H1 (cell line): ENCODE data around the gene EPYC. TPM values are rescaled to one million over a fixed set of nuclear protein-coding genes. Genes with fewer than 3 reads are reported as not detected.

Experiments used
- CTCF ChIA-PET: fragments of 300-600 bp; sonication (Branson Sonifier 250); formaldehyde crosslinking; loops from one replicate; lab custom pipeline; 2021; ENCODE audit not compliant: partially characterized antibody; lab: Charles Lee
- POLR2A ChIA-PET: fragments of 300-600 bp; sonication (Branson Sonifier 250); formaldehyde crosslinking; loops from one replicate; lab custom pipeline; 2021; ENCODE audit warnings: inconsistent platforms; ENCODE audit not compliant: partially characterized antibody; lab: Charles Lee
- DNase-seq, 2 experiments: peaks; one replicate each; pipeline versions ENCODE4 v3.0.0 to v3.0.0-alpha.2; 2010 to 2022; ENCODE audit warnings: low spot score in 2 of 2, low read depth in 1 of 2, mixed read lengths in 1 of 2
- FAIRE-seq: peaks from 2 replicates; lab custom pipeline; 2011; peaks lifted over from hg19 to GRCh38; lab: Jason Lieb, UNC
- H2AFZ ChIP-seq: 2 replicates; pipeline ENCODE4 v1.8.1; 2012; ENCODE audit warnings: low read length, inconsistent platforms
- H2AK5ac ChIP-seq: 2 replicates; pipeline ENCODE4 v1.6.1; 2013; ENCODE audit warnings: low read depth, low read length
- H2BK120ac ChIP-seq: replicated peaks from 2 replicates; pipeline ENCODE3; 2013; ENCODE audit warnings: low read depth, low read length, inconsistent platforms
- H2BK12ac ChIP-seq: 2 replicates; pipeline ENCODE4 v1.6.1; 2013; ENCODE audit warnings: low read depth, low read length
- H2BK15ac ChIP-seq: 2 replicates; pipeline ENCODE4 v1.6.1; 2013; ENCODE audit warnings: low read length
- H2BK20ac ChIP-seq: 2 replicates; pipeline ENCODE4 v1.6.1; 2013; ENCODE audit warnings: low read length
- H2BK5ac ChIP-seq: 2 replicates; pipeline ENCODE4 v1.6.1; 2013; ENCODE audit warnings: low read depth, low read length
- H3K14ac ChIP-seq: 2 replicates; pipeline ENCODE4 v1.6.1; 2013; ENCODE audit warnings: inconsistent platforms; ENCODE audit not compliant: insufficient read length
- H3K18ac ChIP-seq: 2 replicates; pipeline ENCODE4 v1.6.1; 2013; ENCODE audit warnings: low read length; ENCODE audit errors: extremely low read depth
- H3K23ac ChIP-seq: 2 replicates; pipeline ENCODE4 v1.6.1; 2013; ENCODE audit warnings: inconsistent platforms; ENCODE audit not compliant: insufficient read length
- H3K23me2 ChIP-seq: 2 replicates; pipeline ENCODE4 v1.6.1; 2013; ENCODE audit warnings: low read depth, low read length
- H3K27ac ChIP-seq: 2 replicates; pipeline ENCODE4 v1.6.1; 2011; ENCODE audit warnings: low read depth, low read length, inconsistent platforms
- H3K27me3 ChIP-seq, 4 experiments: replicated peaks in 1 of 4; 1 replicate in 1 of 4; 2 replicates in 3 of 4; pipeline versions ENCODE4 v1.6.1 to v1.8.1; 2011 to 2013; ENCODE audit warnings: low read length in 3 of 4, mild to moderate bottlenecking in 3 of 4, inconsistent platforms in 2 of 4, mixed read lengths in 2 of 4, moderate library complexity in 1 of 4; ENCODE audit not compliant: control insufficient read depth in 3 of 4, insufficient read depth in 3 of 4; ENCODE audit errors: extremely low read depth in 1 of 4
- H3K36me3 ChIP-seq, 4 experiments: 2 replicates each; pipeline versions ENCODE4 v1.6.1 to v1.8.1; 2011 to 2013; ENCODE audit warnings: mild to moderate bottlenecking in 4 of 4, low read length in 3 of 4, moderate library complexity in 2 of 4, control low read depth in 1 of 4, inconsistent platforms in 1 of 4; ENCODE audit not compliant: insufficient read depth in 4 of 4, control insufficient read depth in 2 of 4
- H3K4ac ChIP-seq: replicated peaks from 2 replicates; pipeline ENCODE3; 2013; ENCODE audit warnings: low read length, low read depth, mixed read lengths, inconsistent platforms; ENCODE audit not compliant: insufficient read length
- H3K4me1 ChIP-seq, 4 experiments: replicated peaks in 1 of 4; 1 replicate in 1 of 4; 2 replicates in 3 of 4; pipeline versions ENCODE4 v1.6.1 to v1.8.1; 2011 to 2013; ENCODE audit warnings: low read length in 3 of 4, inconsistent platforms in 2 of 4, mixed read lengths in 1 of 4; ENCODE audit not compliant: insufficient read depth in 4 of 4, control insufficient read depth in 3 of 4
- H3K4me2 ChIP-seq, 2 experiments: 2 replicates each; pipeline versions ENCODE4 v1.6.1 to v1.8.1; 2011 to 2013; ENCODE audit warnings: low read depth in 2 of 2, low read length in 2 of 2, control low read depth in 1 of 2, inconsistent platforms in 1 of 2, mild to moderate bottlenecking in 1 of 2; ENCODE audit not compliant: insufficient read depth in 1 of 2
- H3K4me3 ChIP-seq, 4 experiments: fragments of 200-600, 300-600 bp in 1 of 4; sonication (generic), shearing (Covaris generic), sonication (Bioruptor Twin) in 1 of 4; 2 replicates each; pipeline versions ENCODE4 v1.5.1 to v1.8.1; 2011 to 2016; ENCODE audit warnings: low read length in 4 of 4, low read depth in 3 of 4, control low read depth in 2 of 4, inconsistent platforms in 2 of 4, mild to moderate bottlenecking in 2 of 4, mixed read lengths in 1 of 4, moderate library complexity in 1 of 4; ENCODE audit not compliant: insufficient read depth in 2 of 4; ENCODE audit errors: extremely low read depth in 1 of 4
- H3K56ac ChIP-seq: replicated peaks from 2 replicates; pipeline ENCODE3; 2013; ENCODE audit warnings: low read depth, mild to moderate bottlenecking, mixed read lengths, low read length, inconsistent platforms; ENCODE audit not compliant: insufficient read length
- H3K79me1 ChIP-seq: 2 replicates; pipeline ENCODE4 v1.6.1; 2013; ENCODE audit warnings: low read depth, low read length, control low read depth
- H3K79me2 ChIP-seq, 2 experiments: 2 replicates each; pipeline versions ENCODE4 v1.6.1 to v1.8.1; 2012 to 2013; ENCODE audit warnings: low read length in 2 of 2, mild to moderate bottlenecking in 2 of 2, inconsistent platforms in 1 of 2; ENCODE audit not compliant: insufficient read depth in 2 of 2, control insufficient read depth in 1 of 2
- H3K9ac ChIP-seq, 4 experiments: replicated peaks in 1 of 4; 1 replicate in 1 of 4; 2 replicates in 3 of 4; pipeline versions ENCODE4 v1.6.1 to v1.8.1; 2011 to 2013; ENCODE audit warnings: low read depth in 3 of 4, low read length in 3 of 4, control low read depth in 2 of 4, mild to moderate bottlenecking in 2 of 4, moderate library complexity in 2 of 4, inconsistent platforms in 1 of 4; ENCODE audit errors: extremely low read depth in 1 of 4
- H3K9me3 ChIP-seq, 2 experiments: 2 replicates each; pipeline versions ENCODE4 v1.6.1 to v1.8.1; 2012 to 2013; ENCODE audit warnings: mild to moderate bottlenecking in 2 of 2, moderate library complexity in 2 of 2, control low read depth in 1 of 2, inconsistent platforms in 1 of 2, low read depth in 1 of 2, low read length in 1 of 2, mixed read lengths in 1 of 2; ENCODE audit not compliant: insufficient read depth in 2 of 2
- H4K20me1 ChIP-seq, 2 experiments: replicated peaks in 1 of 2; 2 replicates each; pipeline versions ENCODE3 to v1.8.1; 2011 to 2013; ENCODE audit warnings: inconsistent platforms in 2 of 2, low read length in 2 of 2, mild to moderate bottlenecking in 1 of 2; ENCODE audit not compliant: insufficient read depth in 2 of 2, control insufficient read depth in 1 of 2
- H4K5ac ChIP-seq: 2 replicates; pipeline ENCODE4 v1.6.1; 2013; ENCODE audit warnings: low read length, low read depth, mixed read lengths, inconsistent platforms; ENCODE audit not compliant: insufficient read length
- H4K8ac ChIP-seq: 2 replicates; pipeline ENCODE4 v1.8.0; 2013; ENCODE audit warnings: mild to moderate bottlenecking, moderate library complexity, low read length, inconsistent platforms; ENCODE audit not compliant: insufficient read depth; ENCODE audit errors: extremely low read depth
- H4K91ac ChIP-seq: replicated peaks from 2 replicates; pipeline ENCODE3; 2013; ENCODE audit warnings: low read length, mixed read lengths, inconsistent platforms; ENCODE audit not compliant: insufficient read length
- ATF3 ChIP-seq: IDR thresholded peaks from 2 replicates; pipeline ENCODE4 v1.6.1; 2011; ENCODE audit warnings: low read depth, mild to moderate bottlenecking, low read length; ENCODE audit not compliant: insufficient read depth
- BACH1 ChIP-seq: IDR thresholded peaks from 2 replicates; pipeline ENCODE4 v1.6.1; 2012; ENCODE audit warnings: low read length, improper control_type of control experiment
- CBX8 ChIP-seq: fragments of 300-800, 300-1000 bp; sonication (generic); IDR thresholded peaks from 2 replicates; pipeline ENCODE4 v1.7.1; 2016; ENCODE audit warnings: low read depth, low read length, borderline replicate concordance
- FOSL1 ChIP-seq: IDR thresholded peaks from 2 replicates; pipeline ENCODE4 v1.6.1; 2011; ENCODE audit warnings: mild to moderate bottlenecking, low read depth, low read length, moderate library complexity; ENCODE audit not compliant: insufficient read depth
- HDAC2 ChIP-seq, 2 experiments: fragments of 300-600 bp in 1 of 2; sonication (generic) in 1 of 2; IDR thresholded peaks; 2 replicates each; pipeline ENCODE4 v1.6.1; 2011 to 2012; ENCODE audit warnings: low read depth in 2 of 2, low read length in 2 of 2, mild to moderate bottlenecking in 2 of 2, moderate library complexity in 2 of 2, borderline replicate concordance in 1 of 2, inconsistent platforms in 1 of 2
- JUND ChIP-seq: IDR thresholded peaks from 2 replicates; pipeline ENCODE4 v1.6.1; 2011; ENCODE audit warnings: mild to moderate bottlenecking, improper control_type of control experiment, low read length
- KDM4A ChIP-seq: IDR thresholded peaks from one replicate; pipeline ENCODE4 v1.7.1; 2012; ENCODE audit warnings: low read depth, mild to moderate bottlenecking, moderate library complexity, low read length, inconsistent platforms; ENCODE audit not compliant: severe bottlenecking
- POLR2A ChIP-seq, 2 experiments: IDR thresholded peaks; 1 replicate in 1 of 2; 2 replicates in 1 of 2; pipeline ENCODE4 v1.6.1; 2011; ENCODE audit warnings: low read depth in 2 of 2, low read length in 2 of 2, mild to moderate bottlenecking in 2 of 2; ENCODE audit errors: control extremely low read depth in 1 of 2
- POLR2AphosphoS5 ChIP-seq: IDR thresholded peaks from 2 replicates; pipeline ENCODE4 v1.6.1; 2011; ENCODE audit warnings: low read depth, low read length
- RAD21 ChIP-seq, 2 experiments: IDR thresholded peaks in 1 of 2; conservative IDR thresholded peaks in 1 of 2; 2 replicates each; pipeline ENCODE4 v1.6.1; 2011; ENCODE audit warnings: low read depth in 2 of 2, low read length in 2 of 2, improper control_type of control experiment in 1 of 2, inconsistent platforms in 1 of 2, mild to moderate bottlenecking in 1 of 2, moderate library complexity in 1 of 2
- WGBS, 2 experiments: shearing (Covaris generic) in 1 of 2; methylation state at CpG; one replicate each; pipeline versions ENCODE4 v1.1.6 to v1.1.7; 2013 to 2015; ENCODE audit warnings: low lambda C conversion rate in 2 of 2, mixed read lengths in 2 of 2, inconsistent platforms in 1 of 2, low coverage in 1 of 2, missing lambda C conversion rate in 1 of 2; ENCODE audit not compliant: insufficient replicate concordance in 2 of 2, insufficient coverage in 1 of 2, insufficient read length in 1 of 2; ENCODE audit errors: extremely low coverage in 1 of 2, missing lambda C conversion rate in 1 of 2; 5-methylcytosine and 5-hydroxymethylcytosine counted together
- polyA plus RNA-seq, 7 experiments: library from polyadenylated mRNA; depleted of rRNA in 3 of 7; stranded (reverse) in 5 of 7; unstranded in 2 of 7; fragments of >200 nt in 5 of 7; fragments of 200-250 nt in 2 of 7; gene quantifications; 1 replicate in 5 of 7; 2 replicates in 1 of 7; 4 replicates in 1 of 7; pipeline versions ENCODE4 v1.2.1 to v1.2.3, GENCODE V29; 2011 to 2013; ENCODE audit warnings: missing spikeins in 2 of 7, mixed read lengths in 2 of 7
- total RNA-seq: library from RNA; stranded (reverse); fragmentation: NEBNext Ultra II Directional; extraction: Animal tissue kit (Norgen Biotek cat#: 25700); gene quantifications from 2 replicates; pipeline ENCODE4 v1.2.1, GENCODE V29; 2021
- TF ChIP-seq, protein P1 (sequence below): IDR thresholded peaks from 2 replicates; pipeline ENCODE4 v1.6.1; 2011; ENCODE audit warnings: low read length, improper control_type of control experiment

Gene EPYC
- total and polyA plus RNA-seq, 2 of the 8 experiments (the other 6 are each of a cell fraction or from before 2014, with no cell fraction given) = not detected

GRCh38 chr12:90989686-90990111 is 15.1 kb downstream of the EPYC start:
- Histone ChIP-seq H3K36me3 (no peaks in the 10 kb centered on the region), H4K91ac (no peak overlapping the region), H3K79me2 (no peaks in the 10 kb centered on the region), H3K9ac (no peak overlapping the region), H2BK5ac (no peak overlapping the region), H3K9me3 (peaks cover 7 to 14% of the 10 kb centered on the region in 2 experiments), H3K56ac (no peak overlapping the region), H2BK15ac (no peak overlapping the region), H3K4me2 (no peak overlapping the region), H4K20me1 (no peaks in the 10 kb centered on the region), H2AK5ac (no peak overlapping the region), H3K4me1 (peaks cover 0 to 11% (median 0%) of the 10 kb centered on the region in 4 experiments; a peak in 1 of 7 replicates), H3K4me3 (no peak overlapping the region), H3K79me1 (no peaks in the 10 kb centered on the region), H3K27me3 (peaks cover 7 to 16% (median 12%) of the 10 kb centered on the region in 4 experiments; a peak in 6 of 7 replicates), H4K8ac (no peak overlapping the region), H2BK20ac (no peak overlapping the region), H3K14ac (no peak overlapping the region), H3K4ac (no peak overlapping the region), H2BK120ac (no peak overlapping the region), H2BK12ac (no peak overlapping the region), H3K18ac (no peak overlapping the region), H4K5ac (no peak overlapping the region), H3K23me2 (no peaks in the 10 kb centered on the region), H3K27ac (no peak overlapping the region), H2AFZ (no peak overlapping the region), H3K23ac (no peak overlapping the region)
- FAIRE-seq (no peak), DNase-seq (no peak)
- 93% methylated on average over 1 of the region's 1 CpG; no CpG with 5 or more reads in 1 of the 2 experiments for WGBS, 2 experiments
- ChIA-PET CTCF (interaction anchor here (1.2 kb wide), 1 partner anchor 255 kb away, joined by 3 read pairs; no protein-coding TSS in a partner anchor), POLR2A (no interaction called here)
- TF ChIP-seq POLR2AphosphoS5 = no peak
- TF ChIP-seq RAD21 (IDR thresholded peaks at IDR 0.05 in 1 of 2, conservative IDR thresholded peaks at IDR 0.05 in 1 of 2; ENCODE audit: low read depth in 2 of 2, low read length in 2 of 2) = no peak
- no peak for TF ChIP-seq JUND
- no peak for TF ChIP-seq CBX8
- TF ChIP-seq HDAC2 (IDR thresholded peaks at IDR 0.05; ENCODE audit: borderline replicate concordance in 1 of 2, low read depth in 2 of 2, low read length in 2 of 2) = no peak
- no peak for TF ChIP-seq FOSL1
- TF ChIP-seq KDM4A = no peak
- TF ChIP-seq, protein P1, sequence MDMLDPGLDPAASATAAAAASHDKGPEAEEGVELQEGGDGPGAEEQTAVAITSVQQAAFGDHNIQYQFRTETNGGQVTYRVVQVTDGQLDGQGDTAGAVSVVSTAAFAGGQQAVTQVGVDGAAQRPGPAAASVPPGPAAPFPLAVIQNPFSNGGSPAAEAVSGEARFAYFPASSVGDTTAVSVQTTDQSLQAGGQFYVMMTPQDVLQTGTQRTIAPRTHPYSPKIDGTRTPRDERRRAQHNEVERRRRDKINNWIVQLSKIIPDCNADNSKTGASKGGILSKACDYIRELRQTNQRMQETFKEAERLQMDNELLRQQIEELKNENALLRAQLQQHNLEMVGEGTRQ = no peak
- no peak for TF ChIP-seq ATF3
- TF ChIP-seq BACH1 = no peak
- TF ChIP-seq POLR2A (IDR thresholded peaks at IDR 0.05; ENCODE audit: control extremely low read depth in 1 of 2, low read depth in 2 of 2, low read length in 2 of 2) = no peak
